HG02973 (cell line): ENCODE data around the gene CD99.
A peak's percentile ranks its signal among the peaks of the same experiment; 100 is the strongest.
"Not testable (repeated sequence)": the region's sequence is repeated elsewhere in the genome, so short reads cannot be mapped to it uniquely, and the experiment has no call there.

Experiments
- ATAC-seq: cut with Tn5 transposase; IDR thresholded peaks from one replicate; pipeline ENCODE4 v1.9.1; 2021; ENCODE audit warnings: moderate library complexity; ENCODE audit not compliant: unreplicated experiment

CD99 gene

GRCh38 chrX:2675657-2676200 lies 15.4 kb upstream of the CD99 start:
- ATAC-seq, result not testable (repeated sequence)

DNA sequence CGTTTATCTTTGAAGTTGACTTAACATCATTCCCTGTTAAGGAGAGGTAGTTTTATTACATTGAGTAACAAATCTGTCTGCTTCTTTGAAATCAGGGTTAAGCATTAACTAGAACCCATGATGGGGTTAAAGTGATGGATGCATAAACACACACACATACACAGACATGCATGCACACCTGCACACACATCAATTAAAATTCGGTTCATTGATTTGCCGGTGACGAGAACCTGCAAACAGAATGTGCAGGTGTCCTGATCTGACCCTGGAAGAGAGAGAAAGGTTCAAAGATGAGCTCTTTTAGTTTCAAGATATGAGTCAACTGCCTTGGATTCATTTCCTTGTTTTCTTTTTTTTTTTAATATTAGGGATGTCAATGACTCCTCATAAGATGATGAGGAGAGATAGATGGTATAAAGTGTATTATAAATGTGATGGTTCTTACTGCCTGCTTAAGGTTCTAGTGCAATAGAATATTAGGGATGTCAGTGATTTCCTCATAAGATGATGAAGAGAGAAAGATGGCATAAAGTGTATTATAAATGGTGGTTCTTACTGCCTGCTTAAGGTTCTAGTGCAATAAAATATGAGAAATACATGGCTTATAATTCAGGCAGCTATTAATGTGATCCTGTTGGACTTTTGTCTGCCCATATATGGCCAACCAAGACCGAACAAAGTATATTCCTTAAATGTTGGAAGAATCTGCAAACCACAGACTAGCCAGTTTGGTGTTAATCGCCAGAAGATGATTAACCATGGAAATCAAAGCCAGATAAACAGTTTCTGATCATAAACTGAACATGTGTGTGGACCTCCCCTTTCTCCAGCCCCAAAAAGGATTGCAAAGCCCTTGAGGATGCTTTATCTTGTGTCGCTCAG lies 14.1 kb upstream of the CD99 start:
- ATAC-seq, result no peak

- ATAC-seq, result no peak
Measured at GRCh38 chrX:2677764-2678163, 13.3 kb upstream of the CD99 start.

DNA sequence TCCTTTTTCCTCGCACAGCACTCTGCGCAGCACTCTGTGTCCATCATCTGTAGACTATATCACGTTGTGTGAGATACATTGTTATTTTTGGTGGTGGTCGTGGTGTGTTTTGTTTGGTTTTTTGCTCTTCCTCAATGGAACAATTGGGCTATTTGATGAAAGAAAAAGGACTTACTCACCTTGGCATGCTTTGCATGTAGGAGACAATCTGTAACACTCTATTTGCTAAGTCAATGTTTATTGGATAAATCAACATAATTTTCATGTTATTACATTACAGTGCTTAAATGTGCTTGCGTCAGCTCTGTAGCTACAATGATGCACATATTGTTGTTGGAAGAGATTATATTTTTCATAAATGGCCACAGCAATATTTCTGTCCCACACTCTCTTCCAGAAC lies 12.5 kb upstream of the CD99 start:
- no peak for ATAC-seq

DNA sequence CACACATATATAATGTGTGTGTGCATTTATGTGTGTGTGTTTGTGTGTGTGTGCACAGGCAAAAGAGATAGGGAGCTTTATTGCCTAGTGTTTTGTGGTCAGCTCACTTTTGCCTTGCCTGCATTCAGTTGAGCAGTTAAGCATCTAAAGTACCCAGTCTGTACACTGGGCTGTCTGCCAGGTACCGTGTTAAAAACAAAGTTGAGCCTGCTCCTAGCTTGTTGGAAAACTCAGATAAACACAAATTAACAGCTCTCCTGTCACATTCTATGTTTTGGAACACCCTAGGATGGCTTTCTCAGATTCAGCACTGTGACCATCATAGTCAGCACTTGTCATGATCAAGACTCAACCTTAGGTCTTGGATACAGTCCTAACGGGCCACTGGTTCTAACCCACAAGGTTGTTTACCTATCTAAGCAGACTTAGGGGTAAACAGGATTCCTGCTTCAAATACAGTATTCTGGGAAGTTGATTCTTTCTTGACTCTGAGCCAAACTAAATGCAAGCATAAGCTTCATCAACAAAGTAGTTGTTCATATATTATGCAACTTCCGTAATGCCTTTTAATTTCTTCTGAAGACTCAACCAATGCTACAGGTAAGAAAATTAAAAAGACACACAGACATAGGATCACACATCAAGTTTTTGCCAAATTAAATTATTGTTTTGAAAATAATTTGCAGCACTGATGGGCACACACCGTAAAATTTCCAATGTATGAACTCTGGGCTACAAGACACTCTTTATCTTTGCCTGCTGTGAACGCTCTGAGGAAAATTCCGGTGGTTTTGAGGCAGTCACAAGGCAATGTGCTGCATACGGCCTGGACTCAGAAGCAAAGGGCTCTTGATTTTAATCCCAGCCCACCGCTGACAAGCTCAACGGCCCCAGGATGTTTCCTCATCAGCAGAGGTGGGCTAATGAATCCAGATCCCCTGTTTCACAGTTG lies 11.3 kb upstream of the CD99 start:
- ATAC-seq, result no peak

GRCh38 chrX:2680486-2681348 lies 10.4 kb upstream of the CD99 start:
- no peak for ATAC-seq

GRCh38 chrX:2682565-2683177 lies 8.4 kb upstream of the CD99 start:
- ATAC-seq, result no peak

DNA sequence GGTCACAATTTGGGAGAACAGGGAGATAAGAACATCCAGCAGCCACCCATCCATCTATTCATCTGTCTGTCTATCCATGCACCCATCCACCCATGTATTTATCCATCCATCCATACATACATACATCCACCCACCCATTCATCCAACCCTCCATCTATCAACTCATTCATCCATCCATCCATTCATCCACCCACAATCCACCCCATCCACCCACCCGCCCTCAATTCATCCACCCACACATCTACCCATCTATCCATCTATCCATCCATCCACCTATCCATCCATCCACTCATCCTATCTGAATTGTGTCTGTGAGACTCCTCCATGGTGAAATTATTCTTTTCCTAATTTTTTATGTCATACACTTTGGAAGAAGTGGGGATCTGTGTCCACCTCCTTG lies 6.8 kb upstream of the CD99 start:
- ATAC-seq, result no peak

DNA sequence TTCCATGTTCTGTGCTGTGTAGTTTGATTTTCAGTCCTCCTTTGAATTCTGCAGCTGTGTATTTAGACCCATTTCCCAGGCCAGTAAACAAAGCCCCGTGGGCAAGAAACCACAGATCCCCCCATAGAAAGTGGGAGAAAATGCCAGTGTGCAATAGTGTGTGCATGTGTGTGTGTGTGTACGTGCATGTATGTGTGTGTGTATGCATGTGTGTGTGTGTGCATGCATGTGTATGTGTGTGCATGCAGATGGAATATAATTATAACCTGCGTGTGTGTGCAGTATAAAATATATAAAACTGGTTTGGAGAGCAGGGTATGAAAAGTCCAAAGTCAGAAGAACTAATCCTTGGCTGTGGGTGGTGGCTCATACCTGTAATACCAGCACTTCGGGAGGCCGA lies 5.2 kb upstream of the CD99 start:
- ATAC-seq, result no peak

DNA sequence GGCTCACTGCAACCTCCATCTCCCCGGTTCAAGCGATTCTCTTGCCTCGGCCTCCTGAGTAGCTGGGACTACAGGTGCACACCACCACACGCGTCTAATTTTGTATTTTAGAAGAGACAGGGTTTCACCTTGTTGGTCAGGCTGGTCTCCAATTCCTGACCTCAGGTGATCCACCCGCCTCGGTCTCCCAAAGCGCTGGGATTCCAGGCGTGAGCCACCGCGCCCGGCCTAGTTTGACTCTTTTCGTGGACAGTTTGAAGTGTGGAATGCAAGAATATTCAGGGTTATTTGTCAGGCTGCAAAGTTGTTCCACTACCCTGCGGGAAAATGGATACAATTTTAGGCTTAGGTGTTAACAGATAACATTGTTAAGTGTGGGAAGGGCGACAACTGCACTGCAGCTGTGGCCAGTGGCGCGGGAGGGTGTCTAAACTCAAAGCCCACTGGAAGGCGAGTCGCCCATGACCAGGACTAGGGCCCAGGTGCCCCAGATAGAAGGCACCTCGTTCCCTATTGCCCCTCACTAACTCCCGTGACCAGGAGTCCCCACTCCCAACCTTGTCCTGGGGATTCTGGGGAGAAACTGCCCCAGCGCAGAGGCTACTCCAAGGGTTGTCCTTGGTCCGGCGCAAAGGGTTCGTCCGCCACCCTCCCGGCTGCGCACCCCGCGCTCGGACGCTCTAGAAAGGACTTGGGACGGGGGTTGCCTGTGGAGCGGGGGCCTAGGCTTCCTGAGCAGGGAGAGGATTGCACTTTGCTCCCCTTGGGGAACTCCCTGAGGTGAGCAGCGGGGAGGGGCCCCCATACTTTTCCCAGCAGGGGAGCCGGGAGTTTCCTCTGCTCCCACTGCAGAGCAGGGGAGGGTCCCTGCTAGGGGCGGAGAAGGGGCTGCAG lies 1.1 kb upstream of the CD99 start:
- no peak for ATAC-seq

- ATAC-seq, result no peak
Measured at GRCh38 chrX:2691543-2692220, 587 bp downstream of the CD99 start.

- no peak for ATAC-seq
Measured at GRCh38 chrX:2692221-2693112, 1.4 kb downstream of the CD99 start.

DNA sequence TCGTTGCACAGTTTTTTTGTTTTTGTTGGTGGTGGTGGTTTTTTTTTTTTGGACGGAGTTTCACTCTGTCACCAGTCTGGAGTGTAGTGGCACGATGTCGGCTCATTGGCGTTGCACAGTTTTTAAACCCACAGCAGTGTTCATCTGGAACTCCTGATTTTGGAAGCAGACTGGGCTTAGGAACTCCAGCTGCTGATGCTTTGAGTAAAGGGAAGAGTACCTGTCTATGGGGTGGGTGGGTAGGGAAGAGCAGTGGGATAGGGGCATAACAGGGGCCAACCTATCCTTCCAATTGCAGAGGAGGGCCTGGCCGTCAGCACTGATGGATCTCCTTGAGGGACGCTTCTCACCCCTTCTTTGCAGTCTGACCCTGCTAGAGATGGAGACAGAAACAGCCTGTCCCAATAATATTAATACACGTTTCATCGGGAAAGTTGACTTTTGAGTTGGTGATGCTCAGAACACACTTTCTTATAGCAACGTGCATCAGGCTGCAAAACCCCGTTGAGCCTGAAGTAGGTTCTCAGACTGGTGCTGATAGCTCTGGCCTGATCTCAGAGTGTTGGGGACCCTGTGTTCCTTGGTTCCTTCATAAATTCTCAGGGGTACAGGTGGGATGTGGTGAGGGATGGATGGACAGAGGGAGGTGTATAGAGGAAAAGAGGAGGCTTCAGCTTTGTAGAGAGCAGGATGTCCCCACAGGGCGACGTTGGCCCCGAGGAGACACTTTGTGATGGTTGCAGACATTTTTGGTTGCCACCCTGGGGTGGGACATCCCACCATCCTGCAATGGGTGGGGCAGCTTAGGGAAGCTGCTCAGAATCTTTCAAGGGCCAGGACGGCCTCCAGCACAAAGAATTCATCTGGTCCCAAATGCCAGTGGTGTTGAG lies 2.3 kb downstream of the CD99 start:
- ATAC-seq, result no peak

- ATAC-seq, result no peak
Measured at GRCh38 chrX:2694914-2695267, 3.8 kb downstream of the CD99 start.

DNA sequence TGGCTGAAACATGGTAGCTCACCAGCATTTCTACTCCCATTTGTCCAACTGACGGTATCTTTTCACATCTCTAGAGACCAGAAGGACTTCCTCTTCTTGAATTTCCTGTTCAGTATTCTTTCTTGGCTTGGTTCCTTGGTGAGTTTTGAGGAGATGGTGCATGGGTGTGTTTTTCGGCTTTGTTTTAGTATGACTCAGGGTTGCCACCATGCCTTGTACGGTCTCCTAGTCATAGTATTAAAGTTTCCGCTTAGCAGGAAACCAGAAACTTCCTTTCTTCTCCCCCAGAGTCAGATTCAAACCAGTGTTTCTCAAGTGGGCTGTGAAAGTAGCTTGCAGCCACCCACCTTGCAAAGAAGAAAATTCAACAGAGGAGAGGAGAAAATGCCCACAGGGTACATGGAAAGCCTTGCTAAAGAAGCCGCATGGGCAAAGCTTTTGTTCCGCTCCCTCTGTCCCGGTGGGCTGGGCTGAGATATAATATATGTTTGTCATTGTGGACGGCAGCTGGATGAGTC lies 5.7 kb downstream of the CD99 start:
- ATAC-seq, result peak; percentile 88

- no peak for ATAC-seq
Measured at GRCh38 chrX:2697306-2697705, 6.2 kb downstream of the CD99 start.
